Mesenchymal stem cell (in vitro differentiated cells and primary cell): Measurements from ENCODE around the gene NOTCH1.

Experiments used
- DNase-seq: peaks from one replicate; pipeline ENCODE4 v3.0.0-alpha.2; 2013
- H2AFZ ChIP-seq: one replicate; pipeline ENCODE4 v1.6.1; 2013; ENCODE audit warnings: low read depth, mild to moderate bottlenecking, control low read depth, inconsistent platforms, low read length, moderate library complexity
- H2AK5ac ChIP-seq: 2 replicates; pipeline ENCODE4 v1.6.1; 2013; ENCODE audit warnings: low read length, moderate library complexity, mild to moderate bottlenecking, inconsistent platforms; ENCODE audit not compliant: severe bottlenecking
- H2BK120ac ChIP-seq: one replicate; pipeline ENCODE4 v1.6.1; 2013; ENCODE audit warnings: low read depth, mild to moderate bottlenecking, inconsistent platforms, low read length, moderate library complexity
- H2BK12ac ChIP-seq, 2 experiments: one replicate each; pipeline ENCODE4 v1.6.1; 2013; ENCODE audit warnings: inconsistent platforms in 2 of 2, low read length in 2 of 2, mild to moderate bottlenecking in 2 of 2, moderate library complexity in 2 of 2, control low read depth in 1 of 2
- H2BK15ac ChIP-seq: one replicate; pipeline ENCODE4 v1.6.1; 2013; ENCODE audit warnings: mild to moderate bottlenecking, low read depth, inconsistent platforms; ENCODE audit not compliant: poor library complexity, severe bottlenecking
- H2BK5ac ChIP-seq: 2 replicates; pipeline ENCODE4 v1.6.1; 2013; ENCODE audit warnings: low read depth, mild to moderate bottlenecking, low read length, control low read depth, inconsistent platforms; ENCODE audit not compliant: poor library complexity, severe bottlenecking
- H3K14ac ChIP-seq, 2 experiments: one replicate each; pipeline ENCODE4 v1.6.1; 2013; ENCODE audit warnings: inconsistent platforms in 2 of 2, low read length in 2 of 2, control low read depth in 1 of 2, mild to moderate bottlenecking in 1 of 2, moderate library complexity in 1 of 2
- H3K18ac ChIP-seq, 2 experiments: one replicate each; pipeline ENCODE4 v1.6.1; 2013; ENCODE audit warnings: inconsistent platforms in 2 of 2, low read length in 2 of 2, control low read depth in 1 of 2, low read depth in 1 of 2, mild to moderate bottlenecking in 1 of 2
- H3K23ac ChIP-seq, 2 experiments: one replicate each; pipeline ENCODE4 v1.6.1; 2013; ENCODE audit warnings: inconsistent platforms in 2 of 2, low read length in 2 of 2, mild to moderate bottlenecking in 2 of 2, moderate library complexity in 2 of 2, control low read depth in 1 of 2
- H3K27ac ChIP-seq: 2 replicates; pipeline ENCODE4 v1.5.1; 2013; ENCODE audit warnings: mild to moderate bottlenecking, moderate library complexity, low read length, control low read depth, inconsistent platforms; ENCODE audit not compliant: poor library complexity, severe bottlenecking
- H3K27me3 ChIP-seq, 2 experiments: 2 replicates each; pipeline versions ENCODE4 v1.6.1 to v1.7.0; 2013; ENCODE audit warnings: low read length in 2 of 2, mild to moderate bottlenecking in 2 of 2, moderate library complexity in 2 of 2, control low read depth in 1 of 2, inconsistent platforms in 1 of 2; ENCODE audit not compliant: control insufficient read depth in 1 of 2, insufficient read depth in 1 of 2
- H3K36me3 ChIP-seq, 2 experiments: 2 replicates each; pipeline versions ENCODE4 v1.6.1 to v1.7.0; 2013; ENCODE audit warnings: low read length in 2 of 2, control low read depth in 1 of 2, inconsistent platforms in 1 of 2, low read depth in 1 of 2, mild to moderate bottlenecking in 1 of 2; ENCODE audit not compliant: insufficient read depth in 2 of 2, control insufficient read depth in 1 of 2
- H3K4ac ChIP-seq, 2 experiments: one replicate each; pipeline ENCODE4 v1.6.1; 2013; ENCODE audit warnings: inconsistent platforms in 2 of 2, low read length in 2 of 2, mild to moderate bottlenecking in 2 of 2, moderate library complexity in 2 of 2, control low read depth in 1 of 2, low read depth in 1 of 2
- H3K4me1 ChIP-seq: 2 replicates; pipeline ENCODE4 v1.6.1; 2013; ENCODE audit warnings: low read depth, low read length, control low read depth; ENCODE audit not compliant: control insufficient read depth, insufficient read depth
- H3K4me2 ChIP-seq: 2 replicates; pipeline ENCODE4 v1.6.1; 2013; ENCODE audit warnings: low read length, mild to moderate bottlenecking, inconsistent platforms; ENCODE audit not compliant: poor library complexity, severe bottlenecking
- H3K4me3 ChIP-seq, 2 experiments: 2 replicates each; pipeline versions ENCODE4 v1.5.1 to v1.7.0; 2013; ENCODE audit warnings: low read length in 2 of 2, mild to moderate bottlenecking in 2 of 2, control low read depth in 1 of 2, low read depth in 1 of 2; ENCODE audit not compliant: insufficient read depth in 1 of 2
- H3K79me1 ChIP-seq: replicated peaks from 2 replicates; pipeline ENCODE4 v1.6.1; 2013; ENCODE audit warnings: mild to moderate bottlenecking, control low read depth, low read length, inconsistent platforms; ENCODE audit not compliant: poor library complexity, severe bottlenecking
- H3K9ac ChIP-seq: 2 replicates; pipeline ENCODE4 v1.7.0; 2013; ENCODE audit warnings: mild to moderate bottlenecking, low read length, moderate library complexity
- H3K9me3 ChIP-seq: 2 replicates; pipeline ENCODE4 v1.7.0; 2013; ENCODE audit warnings: mild to moderate bottlenecking, low read length; ENCODE audit not compliant: control insufficient read depth
- H4K8ac ChIP-seq: one replicate; pipeline ENCODE4 v1.6.1; 2013; ENCODE audit warnings: inconsistent platforms, mild to moderate bottlenecking, low read length, moderate library complexity
- H4K91ac ChIP-seq: one replicate; pipeline ENCODE4 v1.6.1; 2013; ENCODE audit warnings: mild to moderate bottlenecking, low read length, inconsistent platforms
- WGBS: methylation state at CpG from one replicate; pipeline ENCODE4 v1.1.7; 2013; ENCODE audit warnings: mixed read lengths; 5-methylcytosine and 5-hydroxymethylcytosine counted together

The NOTCH1 gene

DNA sequence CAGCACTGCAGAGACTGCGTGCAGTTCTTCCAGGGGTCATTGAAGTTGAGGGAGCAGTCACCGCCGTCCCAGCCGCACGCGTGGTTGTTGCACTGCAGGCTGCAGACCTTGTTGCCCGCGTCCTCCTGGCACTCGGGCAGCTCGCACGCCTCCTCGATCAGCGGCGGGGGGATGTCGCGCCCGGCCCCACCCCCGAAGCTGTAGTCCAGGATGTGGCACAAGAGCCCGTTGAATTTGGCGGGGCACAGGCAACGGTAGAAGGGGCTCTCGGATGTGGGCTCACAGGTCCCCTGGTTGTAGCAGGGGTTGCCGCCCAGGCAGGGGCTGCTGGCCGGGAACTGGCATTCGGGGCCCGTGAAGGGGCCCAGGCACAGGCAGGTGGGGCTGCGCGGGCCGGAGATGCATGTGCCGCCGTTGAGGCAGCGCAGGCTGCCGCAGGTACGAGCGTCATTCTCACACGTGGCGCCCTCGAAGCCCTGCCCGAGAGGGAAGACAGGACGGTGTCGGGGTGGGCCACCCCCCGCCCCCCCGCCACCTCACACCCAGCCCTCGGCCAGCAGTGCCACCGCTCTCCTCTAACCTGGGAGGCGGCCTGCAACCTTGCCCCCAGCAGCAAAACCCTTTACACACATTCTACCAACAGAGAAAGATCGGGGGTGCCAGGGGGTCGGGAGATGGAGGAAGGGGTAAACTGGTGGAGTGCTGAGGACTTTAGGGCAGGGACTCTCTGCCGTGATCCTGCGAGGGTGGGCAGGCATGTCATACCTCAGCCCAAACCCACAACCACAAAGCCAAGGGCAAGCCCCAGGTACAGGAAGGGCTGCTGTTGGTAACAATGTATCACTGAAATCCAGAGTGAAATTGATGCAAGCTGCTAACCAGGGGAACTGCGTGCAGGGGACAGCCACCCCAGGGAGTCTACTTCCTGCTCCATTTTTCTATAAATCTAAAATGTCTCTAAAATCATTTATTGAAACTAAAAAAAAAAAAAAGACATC, 40.1 kb downstream of the NOTCH1 start:
- Histone ChIP-seq H3K36me3 (peaks cover 31 to 97% of the 10 kb centered on the region in 2 experiments), H3K18ac (no peak overlapping the region), H3K9ac (no peak overlapping the region), H3K4me1 (no peaks in the 10 kb centered on the region), H3K14ac (no peak overlapping the region), H3K79me1 (peaks cover 9% of the 10 kb centered on the region), H2BK5ac (no peak overlapping the region), H2BK15ac (no peak overlapping the region), H3K4ac (no peak overlapping the region), H4K91ac (no peak overlapping the region), H3K27ac (no peak overlapping the region), H3K9me3 (no peaks in the 10 kb centered on the region), H3K27me3 (no peaks in the 10 kb centered on the region), H2AFZ (no peak overlapping the region), H2AK5ac (no peak overlapping the region), H3K4me3 (no peak overlapping the region), H2BK12ac (no peak overlapping the region), H2BK120ac (no peak overlapping the region), H4K8ac (no peak overlapping the region), H3K23ac (no peak overlapping the region), H3K4me2 (no peak overlapping the region)
- DNase-seq = no peak
- 97% methylated on average over 27 of the region's 51 CpGs for WGBS

DNA sequence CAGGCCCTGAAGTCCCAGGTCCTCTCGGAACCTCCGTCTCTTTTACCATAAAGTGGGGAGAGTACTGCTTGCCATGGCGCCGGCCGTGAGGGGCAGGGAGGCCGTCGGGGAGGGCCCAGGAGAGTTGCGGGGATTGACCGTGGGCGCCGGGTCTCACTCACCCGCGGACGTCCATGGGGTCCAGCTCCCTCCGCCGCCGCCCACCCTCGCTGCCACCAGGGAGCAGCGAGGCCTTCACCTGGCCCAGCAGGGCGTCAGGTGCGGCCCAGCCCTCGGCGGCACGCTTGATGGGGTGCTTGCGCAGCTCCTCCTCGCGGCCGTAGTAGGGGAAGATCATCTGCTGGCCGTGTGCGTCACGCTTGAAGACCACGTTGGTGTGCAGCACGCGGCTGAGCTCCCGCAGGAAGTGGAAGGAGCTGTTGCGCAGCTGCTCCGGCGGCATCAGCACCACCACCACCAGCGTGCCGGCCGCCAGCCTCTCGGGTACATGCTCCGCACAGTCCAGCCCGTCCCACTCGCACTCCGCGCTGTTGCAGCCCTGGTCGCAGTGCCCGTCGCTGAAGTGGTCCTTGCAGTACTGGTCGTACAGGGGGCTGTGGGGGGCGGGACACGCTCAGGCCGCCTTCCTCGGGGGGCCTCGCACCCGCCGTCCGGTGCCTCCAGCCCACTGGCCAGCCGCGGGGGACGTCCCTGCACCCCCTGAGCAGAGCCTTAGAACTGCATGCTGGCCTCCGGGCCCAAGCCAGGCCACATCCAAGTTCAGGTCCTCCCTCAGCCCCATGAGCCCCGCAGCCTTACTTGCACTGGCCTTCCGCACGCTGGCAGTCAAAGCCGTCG, 41.1 kb downstream of the NOTCH1 start:
- Histone ChIP-seq H3K4ac (no peak overlapping the region), H2BK5ac (no peak overlapping the region), H4K91ac (no peak overlapping the region), H3K79me1 (peaks cover 9% of the 10 kb centered on the region), H3K4me1 (no peaks in the 10 kb centered on the region), H3K14ac (no peak overlapping the region), H3K9ac (no peak overlapping the region), H3K4me2 (no peak overlapping the region), H2AFZ (no peak overlapping the region), H3K36me3 (peaks cover 39 to 97% of the 10 kb centered on the region in 2 experiments), H2AK5ac (no peak overlapping the region), H3K18ac (no peak overlapping the region), H3K27me3 (no peaks in the 10 kb centered on the region), H3K23ac (no peak overlapping the region), H3K9me3 (no peaks in the 10 kb centered on the region), H4K8ac (no peak overlapping the region), H3K4me3 (no peak overlapping the region), H2BK15ac (no peak overlapping the region), H2BK12ac (no peak overlapping the region), H3K27ac (no peak overlapping the region), H2BK120ac (no peak overlapping the region)
- WGBS = 95% methylated on average over 68 of the region's 68 CpGs
- DNase-seq = no peak

DNA sequence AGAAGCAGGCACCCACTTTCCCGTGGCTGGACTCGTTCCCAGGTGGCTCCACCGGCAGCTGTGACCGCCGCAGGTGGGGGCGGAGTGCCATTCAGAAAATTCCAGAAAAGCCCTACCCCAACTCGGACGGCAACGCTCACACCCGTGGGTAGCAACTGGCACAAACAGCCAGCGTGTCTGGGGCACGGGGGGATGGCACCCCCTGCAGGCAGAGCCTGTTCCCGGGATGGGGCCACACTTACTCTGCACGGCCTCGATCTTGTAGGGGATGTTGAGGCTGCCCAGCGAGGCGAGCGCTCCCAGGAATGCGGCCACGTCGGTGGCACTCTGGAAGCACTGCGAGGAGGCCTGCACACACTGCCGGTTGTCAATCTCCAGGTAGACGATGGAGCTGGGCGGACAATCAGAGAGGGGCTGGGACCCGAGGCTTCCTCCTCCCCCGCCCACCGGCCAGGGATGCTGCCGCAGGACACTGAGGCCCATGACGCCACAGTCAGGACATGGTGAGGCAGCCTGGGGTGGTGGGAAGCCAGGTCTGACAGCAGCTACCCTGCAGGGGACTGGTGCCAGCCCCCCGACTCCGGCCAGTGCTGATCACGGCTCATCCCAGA, 42.8 kb downstream of the NOTCH1 start:
- H2BK15ac ChIP-seq = no peak overlapping the region
- no peak overlapping the region for H2AFZ ChIP-seq
- H3K14ac ChIP-seq = no peak overlapping the region
- H3K27me3 ChIP-seq = no peaks in the 10 kb centered on the region
- no peak overlapping the region for H2AK5ac ChIP-seq
- H2BK120ac ChIP-seq = no peak overlapping the region
- no peaks in the 10 kb centered on the region for H3K4me1 ChIP-seq
- no peak overlapping the region for H4K8ac ChIP-seq
- DNase-seq = no peak
- H3K4ac ChIP-seq = no peak overlapping the region
- no peak overlapping the region for H3K9ac ChIP-seq
- no peak overlapping the region for H2BK12ac ChIP-seq
- H3K23ac ChIP-seq = no peak overlapping the region
- H3K18ac ChIP-seq = no peak overlapping the region
- no peak overlapping the region for H3K27ac ChIP-seq
- H3K4me3 ChIP-seq = no peak overlapping the region
- no peak overlapping the region for H4K91ac ChIP-seq
- no peak overlapping the region for H3K4me2 ChIP-seq
- peaks cover 48 to 97% of the 10 kb centered on the region in 2 experiments for H3K36me3 ChIP-seq
- no peaks in the 10 kb centered on the region for H3K9me3 ChIP-seq
- H3K79me1 ChIP-seq = peaks cover 8% of the 10 kb centered on the region
- WGBS = 94% methylated on average over 33 of the region's 33 CpGs
- H2BK5ac ChIP-seq = no peak overlapping the region
